HG03432 (cell line): ENCODE data around the gene SCG2.

Experiments
- ATAC-seq: cut with Tn5 transposase; IDR thresholded peaks from one replicate; pipeline ENCODE4 v1.9.1; 2021; ENCODE audit warnings: mild to moderate bottlenecking, moderate library complexity; ENCODE audit not compliant: unreplicated experiment

SCG2 gene

DNA sequence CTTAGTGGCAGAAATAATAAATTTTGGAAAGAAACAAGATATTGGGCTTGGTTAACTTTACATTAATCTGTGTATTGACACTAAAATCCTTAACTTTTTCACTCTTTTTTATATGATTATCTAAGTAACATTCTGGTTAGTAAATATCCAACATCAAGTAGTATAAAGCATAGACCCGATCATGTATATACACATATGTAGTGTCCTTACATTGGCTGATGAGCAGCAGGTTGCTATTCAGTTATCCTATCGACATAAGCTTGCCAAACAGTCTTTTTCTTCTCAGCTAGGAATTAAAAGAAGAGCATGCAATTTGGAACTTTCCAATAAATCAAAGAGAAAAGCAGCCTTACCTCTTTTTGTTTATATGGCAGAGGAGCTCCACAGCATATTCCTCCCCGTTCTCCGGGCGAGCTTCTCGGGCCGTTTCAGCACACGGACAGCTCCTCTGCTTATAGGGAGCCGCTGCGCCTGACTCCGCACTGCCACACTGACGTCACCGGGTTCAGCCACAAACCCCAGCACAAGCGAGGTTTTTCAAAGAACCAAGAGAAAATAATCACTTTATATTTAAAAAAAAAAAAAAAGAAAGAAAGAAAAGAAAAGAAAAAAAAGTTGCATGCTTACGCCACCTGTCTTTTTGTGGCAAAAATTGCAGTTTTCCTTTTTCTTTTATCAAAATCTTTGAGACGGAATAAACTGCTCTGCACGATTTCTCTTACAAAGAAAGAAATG is at the start of gene SCG2:
TSS of gene SCG2 (minus strand) at position 430 of the 735 bp plus-strand sequence. CDS start 3,079 bp downstream, outside the sequence.
- peak; percentile 88 for ATAC-seq

GRCh38 chr2:223649554-223650533 is 47.7 kb upstream of the SCG2 start:
- ATAC-seq: no peak

DNA sequence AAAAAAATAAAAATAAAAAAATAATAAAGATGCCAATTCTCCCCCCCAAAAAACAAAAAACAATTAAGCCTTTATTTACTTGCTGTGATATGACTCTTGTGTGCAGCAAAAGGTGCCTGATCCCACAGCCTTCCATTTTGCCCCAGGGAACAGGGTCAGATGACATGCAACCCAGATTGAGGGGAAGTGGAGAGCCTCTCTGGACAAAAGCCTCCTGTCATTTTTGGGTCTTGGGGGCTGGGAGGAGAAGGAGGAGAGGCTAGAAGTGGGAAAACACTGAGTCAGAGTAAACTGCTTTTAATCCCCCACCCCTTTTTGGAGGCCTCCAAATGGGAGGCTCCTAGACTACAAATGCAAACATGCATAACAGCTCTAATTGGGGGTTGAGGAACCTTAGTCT is 46.6 kb upstream of the SCG2 start:
- ATAC-seq: no peak

- ATAC-seq: peak; percentile 92
These were observed 45.2 kb upstream of the SCG2 start for GRCh38 chr2:223647258-223647952.

GRCh38 chr2:223644136-223644535 is 42.0 kb upstream of the SCG2 start:
- no peak for ATAC-seq

- no peak for ATAC-seq
These were observed 41.1 kb upstream of the SCG2 start for GRCh38 chr2:223643309-223643708.

DNA sequence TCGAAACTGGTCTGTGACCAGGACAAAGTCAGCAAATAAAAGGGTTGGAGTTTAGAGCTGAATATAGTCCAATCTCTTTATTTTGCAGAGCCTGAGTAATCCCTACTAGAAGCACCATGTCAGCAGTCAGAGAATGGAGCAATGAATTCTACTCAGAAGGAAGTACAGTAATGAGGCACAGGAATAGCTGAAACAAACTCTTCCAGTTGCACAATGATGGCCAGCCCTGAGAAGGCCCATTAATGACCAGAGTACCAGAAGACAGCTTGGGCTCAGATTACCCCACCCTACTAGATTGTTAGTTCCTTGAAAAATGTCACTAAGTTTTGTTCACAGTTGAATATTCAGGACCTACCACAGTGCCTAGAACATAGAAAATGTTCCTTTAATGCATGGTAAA is 40.3 kb upstream of the SCG2 start:
- ATAC-seq: no peak

DNA sequence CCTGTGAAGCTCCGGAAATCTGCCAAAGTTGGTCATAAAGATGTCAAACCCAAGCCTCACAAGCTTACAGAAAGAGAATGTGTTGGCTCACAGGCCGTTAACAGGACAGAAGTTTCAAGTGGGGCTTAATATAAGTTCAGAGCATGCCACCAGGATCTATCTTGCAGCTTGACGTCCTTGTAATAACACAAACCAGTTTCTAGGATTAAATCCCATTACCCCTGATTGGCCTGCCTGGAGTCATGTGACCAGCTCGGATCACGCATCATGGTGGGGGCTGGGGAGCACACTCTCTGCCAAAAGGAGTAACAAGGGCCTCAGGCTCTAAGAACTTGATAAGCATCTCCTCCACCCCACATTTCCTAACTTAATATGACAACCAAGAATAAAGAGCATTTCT is 38.9 kb upstream of the SCG2 start:
- ATAC-seq: no peak

DNA sequence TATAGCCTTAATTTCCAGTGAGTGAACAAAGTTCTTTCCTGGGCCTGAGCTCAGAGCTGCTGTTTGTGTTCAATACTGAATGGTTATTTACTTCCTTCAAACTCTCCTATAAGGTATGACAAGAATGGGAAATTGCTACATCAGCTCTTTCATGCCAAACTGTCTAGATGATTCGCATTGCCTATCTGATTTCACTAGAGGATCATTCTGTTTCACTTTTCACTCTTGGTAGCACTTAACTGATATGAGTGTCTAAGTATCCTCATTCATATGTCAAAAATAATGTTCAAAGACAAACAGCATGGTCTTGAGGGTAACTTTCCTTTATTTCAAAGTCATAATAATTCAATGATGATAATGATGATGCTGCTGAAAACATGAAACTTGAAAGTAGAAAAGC is 32.9 kb upstream of the SCG2 start:
- ATAC-seq: no peak

- no peak for ATAC-seq
These were observed 32.1 kb upstream of the SCG2 start for GRCh38 chr2:223634238-223634637.

DNA sequence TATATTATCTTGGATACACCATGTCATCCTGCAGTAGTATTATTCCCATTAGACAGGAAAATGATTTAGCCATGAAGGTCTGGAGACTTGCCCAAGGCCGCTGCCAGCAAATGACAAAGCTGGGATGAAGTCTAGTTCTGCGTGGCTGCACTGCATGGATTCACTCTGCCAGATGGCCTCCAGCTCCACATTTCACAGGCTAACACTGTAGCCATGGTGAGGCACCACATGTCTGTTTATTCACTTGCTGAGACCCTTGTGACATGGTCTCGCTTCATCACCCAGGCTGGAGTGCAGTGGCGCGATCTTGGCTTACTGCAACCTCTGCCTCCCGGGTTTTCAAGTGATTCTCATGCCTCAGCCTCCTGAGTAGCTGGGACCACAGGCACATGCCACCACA is 31.5 kb upstream of the SCG2 start:
- ATAC-seq: no peak

DNA sequence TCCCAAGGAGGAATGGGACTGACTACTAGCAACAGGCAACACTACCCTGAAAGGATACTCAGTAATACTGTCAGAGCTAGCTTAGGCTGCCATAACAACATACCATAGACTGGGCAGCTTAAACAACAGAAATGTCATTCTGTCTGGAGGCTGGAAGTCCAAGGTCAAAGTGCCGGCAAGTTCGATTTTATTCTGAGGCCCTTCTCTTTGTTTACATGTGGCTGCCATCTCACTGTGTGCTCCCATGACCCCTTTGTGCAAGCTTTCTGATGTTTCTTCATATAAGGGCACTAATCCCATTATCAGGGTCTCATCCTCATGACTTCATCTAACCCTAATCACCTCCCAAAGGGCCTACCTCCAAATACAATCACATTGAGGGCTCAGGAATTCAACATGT is 30.7 kb upstream of the SCG2 start:
- ATAC-seq: no peak

- ATAC-seq: no peak
These were observed 24.6 kb upstream of the SCG2 start for GRCh38 chr2:223626716-223627115.

DNA sequence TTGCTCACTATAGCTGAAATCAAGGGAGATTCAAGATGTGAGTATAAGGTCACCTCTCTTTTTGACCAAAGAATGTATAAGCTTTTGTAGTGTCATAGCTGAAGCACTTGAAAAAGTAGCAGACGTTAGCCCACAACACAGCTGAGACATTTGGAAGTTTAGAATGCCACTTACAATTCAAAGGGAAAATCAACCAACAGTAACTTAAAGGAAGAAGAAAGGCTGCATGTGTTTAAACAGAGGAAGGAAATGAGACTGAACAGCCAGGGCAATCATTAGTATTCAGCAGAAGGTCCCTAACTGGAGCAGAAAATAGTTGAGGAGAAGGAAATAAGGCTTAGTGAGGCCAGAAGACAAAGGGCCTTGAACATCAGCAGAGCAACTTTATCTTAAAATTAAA is 23.5 kb upstream of the SCG2 start:
- ATAC-seq: no peak

- ATAC-seq: no peak
These were observed 19.7 kb upstream of the SCG2 start for GRCh38 chr2:223621901-223622300.

- no peak for ATAC-seq
These were observed 17.4 kb upstream of the SCG2 start for GRCh38 chr2:223619486-223620129.

- ATAC-seq: no peak
These were observed 16.2 kb upstream of the SCG2 start for GRCh38 chr2:223618172-223619035.

DNA sequence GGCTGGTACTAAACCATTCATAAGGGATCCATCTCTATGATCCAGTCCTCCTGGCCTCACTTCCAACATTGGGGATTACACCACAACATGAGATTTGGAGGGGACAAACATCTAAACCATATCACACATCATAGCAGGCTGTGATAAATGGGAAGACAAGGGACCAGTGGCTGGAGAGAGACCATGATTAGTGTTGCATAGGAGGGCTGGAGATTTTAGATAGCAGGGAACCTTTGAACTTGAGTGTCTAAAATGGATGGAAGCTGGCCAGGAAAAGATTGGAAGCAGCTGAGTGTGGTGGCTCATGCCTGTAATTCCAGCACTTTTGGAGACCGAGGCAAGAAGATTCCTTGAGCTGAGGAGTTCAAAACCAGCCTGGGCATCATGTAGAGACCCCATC is 12.4 kb upstream of the SCG2 start:
- no peak for ATAC-seq

DNA sequence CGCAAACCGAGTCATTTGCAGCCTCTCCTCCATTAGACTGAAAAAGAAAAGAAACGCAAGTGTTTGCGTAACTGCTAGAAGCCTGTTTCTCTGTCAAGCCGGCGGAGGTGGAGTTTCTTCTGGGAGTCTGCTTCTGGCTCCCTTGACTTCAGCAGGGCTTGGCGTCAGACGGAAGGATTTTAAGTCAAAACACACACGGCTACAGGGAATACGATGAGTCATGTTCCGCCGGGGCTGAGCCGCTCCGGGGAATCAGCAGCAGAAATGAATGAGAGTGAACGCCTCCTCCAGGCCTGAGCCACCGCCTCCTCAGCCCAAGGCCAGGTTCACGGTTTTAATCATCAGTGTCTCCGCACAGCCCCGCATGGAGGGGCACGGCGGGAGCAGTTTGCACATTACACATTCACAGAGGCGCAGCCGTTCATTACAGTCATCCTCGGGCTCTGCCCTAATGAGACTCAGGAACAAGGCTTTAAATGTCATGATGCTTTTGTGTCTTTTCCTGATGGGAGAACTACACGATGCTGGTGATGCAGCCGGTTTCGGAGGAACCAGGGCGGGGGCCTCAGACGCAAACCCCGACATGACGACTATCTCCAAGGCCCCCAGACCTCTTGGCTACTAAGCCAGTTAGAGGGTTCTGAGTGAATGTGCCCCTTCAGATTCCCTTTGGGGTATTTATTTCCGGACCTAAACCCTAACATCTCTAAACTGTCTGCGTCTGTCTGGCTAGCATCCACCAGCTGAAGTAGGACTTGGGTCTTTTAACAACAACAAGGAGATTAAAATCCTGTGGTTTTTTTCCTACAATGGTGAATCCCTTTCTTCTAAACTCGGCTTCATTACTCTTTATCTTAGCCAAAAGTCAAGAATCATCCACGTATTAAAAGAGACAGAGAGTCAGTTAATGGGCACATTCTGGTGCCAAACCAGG is 11.1 kb upstream of the SCG2 start:
- ATAC-seq: no peak
